HepG2 (cell line): Measurements from ENCODE around the gene MOCS1. TPM values are rescaled to one million over a fixed set of nuclear protein-coding genes. Genes with fewer than 3 reads are reported as not detected.

Experiments
- ARID3A ChIP-seq: IDR thresholded peaks from 2 replicates; pipeline ENCODE4 v1.6.1; 2012; ENCODE audit warnings: low read depth, low read length, improper control_type of control experiment
- ARNT2 ChIP-seq: sonication (generic); formaldehyde crosslinking; IDR thresholded peaks from 2 replicates; pipeline ENCODE4 v1.8.0; 2022; ENCODE audit warnings: mild to moderate bottlenecking, low read depth, missing genetic modification reagents, moderate library complexity
- ATF5 ChIP-seq: sonication (generic); formaldehyde crosslinking; IDR thresholded peaks from 2 replicates; pipeline ENCODE4 v1.4.0; 2020; ENCODE audit warnings: mild to moderate bottlenecking, low read depth, missing genetic modification reagents
- BATF2 ChIP-seq: sonication (generic); formaldehyde crosslinking; IDR thresholded peaks from 2 replicates; pipeline ENCODE4 v1.8.0; 2022; ENCODE audit warnings: mild to moderate bottlenecking, missing genetic modification reagents, moderate library complexity
- DMAP1 ChIP-seq: IDR thresholded peaks from 2 replicates; pipeline ENCODE4 v1.6.1; 2016
- MYNN ChIP-seq: sonication (generic); formaldehyde crosslinking; IDR thresholded peaks from 2 replicates; pipeline ENCODE4 v1.4.0; 2020; ENCODE audit warnings: mild to moderate bottlenecking, low read depth, missing genetic modification reagents
- NFKB2 ChIP-seq: sonication (generic); formaldehyde crosslinking; IDR thresholded peaks from 2 replicates; pipeline ENCODE4 v1.4.0; 2020; ENCODE audit warnings: missing genetic modification reagents, borderline replicate concordance
- PATZ1 ChIP-seq: sonication (generic); formaldehyde crosslinking; IDR thresholded peaks from 2 replicates; pipeline ENCODE4 v1.4.0; 2020; ENCODE audit warnings: missing genetic modification reagents
- PREB ChIP-seq: sonication (generic); formaldehyde crosslinking; IDR thresholded peaks from 2 replicates; pipeline ENCODE4 v1.4.0; 2020; ENCODE audit warnings: missing genetic modification reagents
- TBP ChIP-seq: sonication (generic); formaldehyde crosslinking; IDR thresholded peaks from 2 replicates; pipeline ENCODE4 v1.5.0; 2020; ENCODE audit warnings: missing genetic modification reagents
- TCF7L2 ChIP-seq: IDR thresholded peaks from 2 replicates; pipeline ENCODE4 v1.6.1; 2011; ENCODE audit warnings: mild to moderate bottlenecking, low read depth, low read length, moderate library complexity
- ZHX2 ChIP-seq, 2 experiments: sonication (generic) in 1 of 2; formaldehyde crosslinking in 1 of 2; IDR thresholded peaks; 2 replicates each; pipeline versions ENCODE4 v1.6.1 to v1.9.0; 2014 to 2022; ENCODE audit warnings: antibody characterized with exemption in 1 of 2, borderline replicate concordance in 1 of 2, inconsistent platforms in 1 of 2, low read depth in 1 of 2, missing genetic modification reagents in 1 of 2
- ZNF547 ChIP-seq: sonication (generic); formaldehyde crosslinking; IDR thresholded peaks from 2 replicates; pipeline ENCODE4 v1.5.1; 2020; ENCODE audit warnings: mild to moderate bottlenecking, missing genetic modification reagents
- ZNF580 ChIP-seq: IDR thresholded peaks from 2 replicates; pipeline ENCODE4 v1.6.1; 2016; ENCODE audit warnings: low read depth, borderline replicate concordance
- ZNF589 ChIP-seq: sonication (generic); formaldehyde crosslinking; conservative IDR thresholded peaks from 2 replicates; pipeline ENCODE4 v1.8.0; 2022; ENCODE audit warnings: mild to moderate bottlenecking, moderate library complexity, missing genetic modification reagents
- ZSCAN22 ChIP-seq: sonication (generic); formaldehyde crosslinking; IDR thresholded peaks from 2 replicates; pipeline ENCODE4 v1.4.0; 2020; ENCODE audit warnings: mild to moderate bottlenecking, missing genetic modification reagents
- polyA plus RNA-seq, 8 experiments: library from polyadenylated mRNA; depleted of rRNA in 3 of 8; stranded (reverse) in 7 of 8; unstranded in 1 of 8; fragments of >200 nt; fragmentation: Illumina TruSeq in 4 of 8; extraction: Trizol in 4 of 8; gene quantifications; 2 replicates each; pipeline versions ENCODE4 v1.2.1 to v1.2.3, GENCODE V29; 2011 to 2016; ENCODE audit warnings: low read depth in 4 of 8, missing spikeins in 1 of 8, mixed read lengths in 1 of 8; ENCODE audit not compliant: insufficient read depth in 1 of 8
- total RNA-seq, 5 experiments: library from RNA; depleted of rRNA; stranded (reverse); fragments of >200 nt; fragmentation: Illumina TruSeq; extraction: Trizol; gene quantifications; 2 replicates each; pipeline ENCODE4 v1.2.3, GENCODE V29; 2016; ENCODE audit warnings: low read depth in 1 of 5

Gene MOCS1
- total and polyA plus RNA-seq, 2 of the 13 experiments (the other 11 are each of a cell fraction or from before 2014, with no cell fraction given) = 5.3 to 11.7 TPM

GRCh38 chr6:39934131-39934757 lies at the start of gene MOCS1 (continued):
- TF ChIP-seq ZNF547 (CRISPR knock-in tag) = peak; percentile 58; the same call in 1 of the 2 replicates
- TF ChIP-seq NFKB2 (CRISPR knock-in tag) = peak; percentile 80; the same call in 1 of the 2 replicates
- no peak for TF ChIP-seq ZSCAN22 (CRISPR knock-in tag)
- TF ChIP-seq ZNF589 (CRISPR knock-in tag) = no peak
- TF ChIP-seq ARID3A = no peak
- TF ChIP-seq TCF7L2 = no peak
- peak; percentile 62; the same call in 1 of the 2 replicates for TF ChIP-seq ZNF580 (CRISPR knock-in tag)
- TF ChIP-seq PATZ1 = peak; percentile 84
- no peak for TF ChIP-seq MYNN (CRISPR knock-in tag)
- no peak for TF ChIP-seq BATF2 (CRISPR knock-in tag)
- TF ChIP-seq TBP (CRISPR knock-in tag) = no peak
- no peak for TF ChIP-seq ZHX2 (IDR thresholded peaks at IDR 0.05; ENCODE audit: low read depth)
- TF ChIP-seq ZHX2 (CRISPR knock-in tag; IDR thresholded peaks at IDR 0.05; ENCODE audit: borderline replicate concordance) = no peak
- TF ChIP-seq ARNT2 (CRISPR knock-in tag) = peak; percentile 76; the same call in 1 of the 2 replicates
- no peak for TF ChIP-seq PREB (CRISPR knock-in tag)
- TF ChIP-seq DMAP1 = peak; percentile 77; the same call in 1 of the 2 replicates
- no peak for TF ChIP-seq ATF5 (CRISPR knock-in tag)
